COLO829 (cell line): ENCODE measurements around the gene TRIM68.

Experiments
- DNase-seq: peaks from one replicate; pipeline ENCODE4 v3.0.0; 2012; ENCODE audit warnings: low spot score

The TRIM68 gene

DNA sequence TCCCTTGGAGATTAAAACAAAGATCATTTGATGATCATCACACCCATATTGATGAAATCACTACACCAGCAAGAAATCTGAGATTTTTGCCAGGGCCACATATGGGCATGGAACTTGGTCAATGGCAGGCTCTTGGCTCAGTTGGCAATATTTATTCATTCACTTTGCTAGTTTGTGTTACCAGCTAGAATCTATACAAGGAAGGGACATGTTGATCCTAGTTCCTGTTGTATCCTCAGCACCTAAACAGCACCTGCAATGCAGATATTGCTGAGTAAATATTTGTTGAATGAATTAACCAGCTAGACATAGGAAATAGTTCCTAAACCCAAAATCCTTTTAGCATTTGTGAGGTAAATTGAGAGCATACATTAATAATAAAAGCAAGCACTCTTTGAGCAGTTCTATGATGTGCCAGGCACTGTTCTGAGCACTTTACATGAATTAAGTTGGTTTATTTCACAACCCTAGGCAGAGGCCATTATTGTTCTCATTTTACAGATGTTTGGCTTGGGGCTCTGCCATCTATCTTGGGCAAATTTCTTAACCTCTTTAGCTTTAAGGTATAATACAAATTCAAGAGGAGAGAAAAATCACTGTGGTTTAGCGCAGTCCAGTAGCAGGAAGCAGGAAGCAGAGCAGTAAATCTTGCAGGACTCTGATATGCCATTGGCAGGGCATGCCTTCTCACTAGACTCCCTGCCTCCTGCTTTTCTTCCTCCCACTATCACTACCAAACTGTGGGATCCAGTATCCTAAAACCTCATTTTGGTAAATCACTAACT, 1.6 kb downstream of the TRIM68 start:
- no peak for DNase-seq

DNA sequence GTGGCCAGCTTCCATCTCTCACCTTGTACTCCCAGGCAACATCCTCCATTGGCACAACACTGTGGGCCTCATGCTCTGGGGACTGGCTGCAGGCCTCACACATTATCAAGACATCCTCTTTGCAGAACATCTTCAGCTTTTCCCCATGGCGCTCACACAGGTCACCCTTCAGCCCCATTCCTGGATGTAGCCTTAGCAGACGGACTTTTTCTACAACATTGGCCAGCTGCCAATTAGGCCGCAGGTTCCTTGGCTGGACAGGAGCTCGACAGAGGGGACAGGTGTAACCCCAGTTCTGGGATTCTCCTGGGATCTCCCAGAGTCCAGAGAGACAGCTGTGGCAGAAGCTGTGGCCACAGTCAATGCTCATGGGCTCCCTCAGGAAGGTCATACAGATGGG, 3.0 kb downstream of the TRIM68 start:
- no peak for DNase-seq

GRCh38 chr11:4593739-4594138, 14.3 kb downstream of the TRIM68 start, which contains the start of gene OR52I1:
Gene OR52I1, plus strand, starts transcription at chr11:4594039. Its CDS starts 0 bp downstream, at chr11:4594039.
- DNase-seq = no peak

- no peak for DNase-seq
Measured at GRCh38 chr11:4589017-4589416, 19.0 kb downstream of the TRIM68 start.

GRCh38 chr11:4581443-4581842, 26.6 kb downstream of the TRIM68 start, which contains the start of gene OR52I2:
Gene OR52I2, plus strand, starts transcription at chr11:4581743.
- DNase-seq = no peak

DNA sequence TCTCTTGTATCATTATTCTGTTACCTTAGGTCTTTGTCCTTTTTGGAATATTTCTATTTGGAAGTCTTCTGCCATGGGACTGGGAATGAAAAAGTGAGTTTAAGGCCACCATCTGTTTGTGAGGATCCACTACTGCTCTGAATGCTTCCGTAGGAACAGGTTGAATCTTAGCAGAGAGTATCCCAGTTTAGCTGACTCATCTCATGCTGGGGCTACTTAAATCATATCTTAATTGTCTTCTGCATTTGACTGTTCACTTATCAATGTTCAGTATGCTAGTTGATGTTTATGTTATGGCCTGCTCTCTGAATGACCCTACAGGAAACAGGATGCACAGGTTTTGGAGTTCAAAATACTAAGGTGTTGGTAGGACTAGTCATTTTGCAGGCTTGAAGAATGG, 27.9 kb downstream of the TRIM68 start:
- DNase-seq = no peak

- no peak for DNase-seq
Measured at GRCh38 chr11:4578624-4579023, 29.4 kb downstream of the TRIM68 start.

GRCh38 chr11:4577761-4578160, 30.3 kb downstream of the TRIM68 start:
- DNase-seq = no peak

- DNase-seq = no peak
Measured at GRCh38 chr11:4576880-4577279, 31.2 kb downstream of the TRIM68 start.

DNA sequence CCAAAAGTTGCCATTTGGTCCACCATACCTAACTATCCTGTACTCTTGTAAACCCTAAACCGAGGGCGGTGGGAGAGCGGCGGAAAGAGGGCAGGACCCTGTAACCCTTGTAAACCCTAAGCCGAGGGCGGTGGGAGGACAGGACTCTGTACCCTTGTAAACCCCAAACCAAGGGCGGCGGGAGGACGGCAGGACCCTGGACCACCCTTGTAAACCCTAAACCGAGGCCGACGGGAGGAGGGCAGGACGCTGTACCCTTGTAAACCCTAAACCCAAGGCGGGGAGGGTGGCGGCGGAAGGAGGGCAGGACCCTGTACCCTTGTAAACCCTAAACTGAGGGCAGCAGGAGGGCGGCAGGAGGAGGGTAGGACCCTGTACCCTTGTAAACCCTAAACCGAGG, 39.0 kb downstream of the TRIM68 start:
- no peak for DNase-seq

DNA sequence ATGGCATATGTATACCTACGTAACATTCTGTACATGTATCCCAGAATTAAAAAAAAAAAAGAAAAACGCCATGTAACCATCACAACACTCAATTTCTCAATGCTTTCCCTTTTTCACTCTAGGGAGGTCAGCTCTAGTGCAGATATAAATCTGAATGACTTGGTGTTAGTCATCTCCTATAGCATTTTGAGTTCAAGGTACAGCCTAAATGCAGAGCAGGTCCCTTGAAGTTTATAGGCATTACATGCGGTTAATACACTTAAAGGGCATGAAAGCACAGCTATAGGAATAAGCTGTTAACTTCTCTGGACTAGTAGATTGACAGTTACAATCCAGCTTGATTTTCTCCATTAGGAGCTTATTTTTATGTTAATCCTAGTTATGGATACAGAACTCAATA, 42.7 kb downstream of the TRIM68 start:
- no peak for DNase-seq

- DNase-seq = no peak
Measured at GRCh38 chr11:4560467-4560866, 47.6 kb downstream of the TRIM68 start.

DNA sequence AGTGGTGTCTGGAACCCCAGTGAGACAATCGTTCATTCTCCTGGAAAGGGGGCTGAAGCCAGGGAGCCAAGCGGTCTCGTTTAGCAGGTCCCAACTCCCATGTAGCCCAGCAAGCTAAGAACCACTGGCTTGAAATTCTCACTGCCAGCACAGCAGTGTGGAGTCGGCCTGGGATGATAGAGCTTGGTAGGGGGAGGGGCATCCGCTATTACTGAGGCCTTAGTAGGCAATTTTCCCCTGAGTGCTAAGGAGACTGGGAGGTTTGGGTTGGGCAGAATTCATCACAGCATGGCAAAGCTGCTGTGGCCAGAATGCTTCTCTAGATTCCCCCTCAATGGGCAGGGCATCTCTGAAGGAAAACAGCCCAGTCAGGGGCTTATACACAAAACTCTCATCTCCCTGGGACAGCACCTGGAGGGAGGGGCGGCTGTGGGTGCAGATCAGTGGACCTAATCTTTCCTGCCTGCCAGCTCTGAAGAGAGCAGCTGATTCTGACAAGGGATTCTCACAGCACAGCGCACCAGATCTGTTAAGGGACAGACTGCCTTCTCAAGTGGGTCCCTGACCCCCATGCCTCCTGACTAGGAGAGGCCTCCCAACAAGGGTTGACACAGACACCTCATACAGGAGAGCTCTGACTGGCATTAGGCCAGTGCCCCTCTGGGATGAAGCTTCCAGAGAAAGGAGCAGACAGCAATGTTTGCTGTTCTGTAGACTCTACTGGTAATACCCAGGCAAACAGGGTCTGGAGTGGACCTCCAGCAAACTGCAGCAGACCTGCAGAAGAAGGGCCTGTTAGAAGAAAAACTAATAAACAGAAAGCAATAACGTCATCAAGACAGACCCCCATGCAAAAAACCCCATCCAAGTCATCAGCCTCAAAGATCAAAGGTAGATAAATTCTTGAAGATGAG, 48.2 kb downstream of the TRIM68 start:
- no peak for DNase-seq

GRCh38 chr11:4551346-4551979, 56.6 kb downstream of the TRIM68 start:
- DNase-seq = no peak
